ENCODE results near the gene NCOR2.

- TF ChIP-seq CTCF (IDR thresholded peaks at IDR 0.05) (no peak), POLR2A (IDR thresholded peaks at IDR 0.05) (no peak)
Observed at GRCh38 chr12:124558313-124558712, 9.1 kb downstream of the NCOR2 start.
